Measurements from ENCODE around the gene TRIM8.

GRCh38 chr10:102681696-102682095 is 37.4 kb downstream of the TRIM8 start:
- TF ChIP-seq, protein P1, sequence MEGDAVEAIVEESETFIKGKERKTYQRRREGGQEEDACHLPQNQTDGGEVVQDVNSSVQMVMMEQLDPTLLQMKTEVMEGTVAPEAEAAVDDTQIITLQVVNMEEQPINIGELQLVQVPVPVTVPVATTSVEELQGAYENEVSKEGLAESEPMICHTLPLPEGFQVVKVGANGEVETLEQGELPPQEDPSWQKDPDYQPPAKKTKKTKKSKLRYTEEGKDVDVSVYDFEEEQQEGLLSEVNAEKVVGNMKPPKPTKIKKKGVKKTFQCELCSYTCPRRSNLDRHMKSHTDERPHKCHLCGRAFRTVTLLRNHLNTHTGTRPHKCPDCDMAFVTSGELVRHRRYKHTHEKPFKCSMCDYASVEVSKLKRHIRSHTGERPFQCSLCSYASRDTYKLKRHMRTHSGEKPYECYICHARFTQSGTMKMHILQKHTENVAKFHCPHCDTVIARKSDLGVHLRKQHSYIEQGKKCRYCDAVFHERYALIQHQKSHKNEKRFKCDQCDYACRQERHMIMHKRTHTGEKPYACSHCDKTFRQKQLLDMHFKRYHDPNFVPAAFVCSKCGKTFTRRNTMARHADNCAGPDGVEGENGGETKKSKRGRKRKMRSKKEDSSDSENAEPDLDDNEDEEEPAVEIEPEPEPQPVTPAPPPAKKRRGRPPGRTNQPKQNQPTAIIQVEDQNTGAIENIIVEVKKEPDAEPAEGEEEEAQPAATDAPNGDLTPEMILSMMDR (IDR thresholded peaks at IDR 0.05) = no peak
- no peak for TF ChIP-seq POLR2A (IDR thresholded peaks at IDR 0.05)
